GM19452 (cell line): ENCODE data around the gene EGR4.

Source experiments
- ATAC-seq: cut with Tn5 transposase; IDR thresholded peaks from one replicate; pipeline ENCODE4 v1.9.1; 2021; ENCODE audit not compliant: unreplicated experiment

The EGR4 gene

DNA sequence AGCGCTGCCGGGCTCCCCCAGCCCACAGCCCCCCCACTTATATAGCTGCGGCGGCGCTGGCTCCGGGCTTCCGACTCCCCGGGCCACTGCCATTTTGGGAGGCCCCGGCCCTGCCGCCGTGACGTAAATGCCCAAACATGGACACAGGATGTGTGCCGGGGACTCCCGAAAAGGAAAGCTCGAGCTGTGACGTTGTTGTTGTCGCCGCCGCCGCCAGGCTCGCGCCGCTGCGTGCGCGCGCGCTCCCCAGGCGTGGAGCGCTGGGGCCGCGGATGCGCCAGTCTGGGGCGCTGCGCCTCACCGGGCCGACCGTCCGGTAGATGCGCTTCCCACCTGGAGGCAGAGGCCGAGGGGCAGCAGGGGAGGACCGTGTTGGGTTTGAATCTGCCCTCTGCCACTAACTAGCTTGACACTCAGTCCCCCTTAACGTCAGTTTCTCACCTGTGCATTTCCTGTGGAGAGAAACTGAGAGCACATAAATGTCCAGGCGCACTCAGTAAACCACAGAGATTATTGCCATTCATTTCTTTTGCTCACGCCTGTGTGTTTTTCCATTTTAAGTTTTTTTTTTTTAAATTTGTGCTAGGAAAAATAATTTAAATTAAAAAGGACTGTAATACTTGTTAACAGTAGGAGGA lies at the start of gene EGR4:
Gene EGR4 (minus strand): TSS at position 15 of the 638 bp plus-strand sequence. CDS start 231 bp downstream, outside the sequence.
- peak; percentile 92 for ATAC-seq

DNA sequence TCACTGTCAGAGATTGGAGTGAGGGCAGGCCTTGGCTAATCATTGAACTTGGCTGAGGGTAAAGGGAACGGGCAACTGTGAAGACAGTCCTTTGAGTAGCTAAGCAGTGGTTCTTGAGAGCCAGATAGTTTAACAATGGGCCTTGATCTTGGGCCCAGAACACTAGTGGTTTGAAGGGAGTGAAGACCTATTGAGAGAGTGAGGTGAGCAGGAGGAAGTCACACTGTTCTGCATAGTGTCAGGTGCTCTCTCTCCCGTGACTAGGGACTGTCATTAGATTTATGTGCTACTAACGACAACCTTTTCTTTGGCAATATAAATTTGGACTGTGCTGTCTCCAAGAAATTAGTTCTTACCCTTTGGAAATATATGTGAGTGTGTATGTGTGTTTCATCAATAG lies 47.7 kb upstream of the EGR4 start:
- ATAC-seq: no peak

DNA sequence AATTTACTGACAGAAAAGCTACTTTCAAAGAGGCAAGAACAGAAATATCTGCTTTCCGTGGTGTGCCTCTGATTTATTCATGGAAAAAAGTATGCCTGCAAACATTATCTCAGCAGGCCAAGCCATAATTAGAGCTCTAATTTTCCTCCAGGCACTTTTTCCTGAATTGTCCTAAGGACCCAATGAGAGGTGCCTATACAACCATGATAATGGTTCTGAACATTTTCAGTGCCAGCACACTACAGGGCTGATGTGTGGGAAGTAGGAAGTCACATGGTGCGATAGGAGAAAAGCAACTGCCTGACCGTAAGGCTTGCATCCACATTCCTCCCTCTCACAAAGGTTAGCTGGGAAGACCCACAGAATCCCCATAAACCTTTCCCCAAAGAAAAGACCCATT lies 45.9 kb upstream of the EGR4 start:
- no peak for ATAC-seq

DNA sequence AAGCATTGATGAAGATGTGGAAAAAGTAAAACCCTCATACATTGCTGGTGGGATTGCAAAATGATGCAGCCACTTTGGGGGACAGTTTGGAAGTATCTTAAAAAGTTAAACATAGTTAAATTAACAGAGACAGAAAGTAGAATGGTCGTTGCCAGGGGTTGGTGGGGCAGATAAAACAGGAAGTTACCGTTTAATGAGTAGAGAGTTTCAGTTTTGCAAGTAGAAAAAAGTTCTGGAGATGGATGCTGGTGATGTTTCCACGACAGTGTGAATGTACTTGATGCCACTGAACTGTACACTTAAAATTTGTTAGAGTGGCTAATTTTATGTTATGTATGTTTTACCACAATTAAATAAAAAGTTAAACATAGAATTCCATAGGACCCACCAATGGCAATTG lies 44.5 kb upstream of the EGR4 start:
- ATAC-seq: peak; percentile 61

DNA sequence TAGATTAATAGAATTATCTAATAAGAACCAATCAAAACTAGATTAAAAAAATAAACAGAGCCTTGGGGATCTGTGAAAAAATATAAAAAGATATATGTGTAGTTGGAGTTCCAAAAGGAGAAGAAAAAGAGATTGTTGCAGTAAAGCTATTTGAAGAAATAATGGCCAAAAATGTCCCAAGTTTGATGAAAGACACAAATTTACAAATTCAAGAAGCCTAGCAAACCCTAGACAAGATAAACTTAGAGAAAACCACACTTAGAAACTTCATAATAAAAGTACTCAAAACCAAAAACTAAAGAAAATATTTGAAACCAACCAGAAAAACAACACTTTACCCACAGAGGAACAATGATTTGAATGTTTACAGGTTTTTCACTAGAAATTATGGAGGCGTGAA lies 41.3 kb upstream of the EGR4 start:
- no peak for ATAC-seq

DNA sequence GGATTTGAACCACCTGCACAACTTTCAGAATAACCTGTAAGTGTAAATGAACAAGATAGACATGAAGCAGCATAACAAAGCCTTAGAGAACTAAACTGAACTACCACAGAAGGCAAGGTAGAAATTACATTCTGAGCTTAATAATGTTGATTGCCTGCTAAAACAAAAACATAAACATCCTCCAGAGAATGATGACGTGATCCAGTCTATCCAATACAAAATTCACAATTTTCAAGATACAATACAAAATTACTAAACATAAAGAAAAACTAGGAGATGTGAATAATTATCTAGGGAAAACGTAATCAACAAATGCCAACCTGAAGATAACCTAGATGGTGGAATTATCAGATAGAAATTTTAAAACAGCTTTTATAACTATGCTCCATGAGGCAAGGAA lies 40.7 kb upstream of the EGR4 start:
- ATAC-seq: no peak

DNA sequence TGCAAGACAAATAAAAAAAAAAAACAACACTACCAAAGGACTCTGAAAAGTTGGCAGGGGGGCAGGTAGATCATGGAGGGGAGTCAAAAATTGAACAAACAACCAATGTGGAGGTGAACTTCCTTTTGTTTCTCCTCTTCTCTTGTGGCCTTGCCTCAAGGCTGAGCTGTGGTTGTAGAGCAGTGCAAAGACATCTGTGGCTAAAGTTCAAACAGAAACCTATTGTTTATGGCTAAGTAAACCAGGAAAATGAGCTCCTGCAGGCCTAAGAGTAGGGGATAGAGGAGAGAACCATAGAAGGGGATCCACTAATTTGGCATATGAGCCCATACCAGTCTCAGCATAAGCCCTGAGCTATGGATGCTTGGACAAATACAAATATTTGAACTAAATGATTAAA lies 40.2 kb upstream of the EGR4 start:
- no peak for ATAC-seq

DNA sequence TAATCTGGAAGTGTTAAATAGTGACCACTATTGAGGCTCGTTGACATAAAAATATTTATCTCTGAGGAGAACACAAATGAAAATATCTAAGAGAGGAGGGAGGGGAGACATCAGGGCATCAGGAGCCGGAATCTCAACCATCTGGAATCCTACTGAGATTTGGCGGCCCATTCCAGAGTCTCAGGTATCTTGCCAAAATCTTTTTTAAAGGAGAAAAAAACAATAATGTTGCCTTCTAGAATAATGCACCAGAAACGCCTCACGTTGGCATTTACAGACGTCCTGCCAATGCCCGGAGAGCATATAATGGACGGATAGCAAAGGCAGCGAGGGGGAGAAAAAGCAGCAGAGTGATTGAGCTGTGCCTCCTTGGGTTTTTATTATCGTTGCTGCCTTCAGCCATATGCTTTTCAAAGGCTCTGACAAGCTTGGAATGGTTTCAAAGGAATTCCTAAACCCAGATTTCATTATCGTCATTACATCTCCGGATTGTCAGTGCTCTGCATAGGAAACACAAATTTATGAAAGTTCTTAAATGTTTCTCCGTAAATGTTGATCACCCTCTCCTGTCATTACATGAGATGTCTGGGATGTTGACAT lies 30.9 kb upstream of the EGR4 start:
- ATAC-seq: no peak

DNA sequence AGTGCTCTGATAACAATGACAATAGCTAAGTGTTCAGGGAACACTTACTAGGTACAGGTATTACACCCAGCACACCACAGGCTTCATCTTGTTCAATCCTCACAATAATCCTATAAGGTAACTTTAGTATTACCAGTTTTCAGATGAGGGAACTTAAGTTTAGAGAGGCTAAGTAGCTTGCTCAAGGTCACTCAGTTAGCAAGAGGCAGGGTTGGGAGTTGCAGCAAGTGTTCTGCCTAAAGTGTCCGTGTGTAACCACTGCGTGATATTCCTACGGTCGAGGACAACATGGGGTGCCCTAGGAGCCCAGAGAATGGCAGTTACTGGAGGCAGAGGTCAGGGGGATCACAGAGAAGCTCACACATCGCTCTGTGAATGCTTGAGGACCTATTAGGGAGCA lies 30.2 kb upstream of the EGR4 start:
- no peak for ATAC-seq

DNA sequence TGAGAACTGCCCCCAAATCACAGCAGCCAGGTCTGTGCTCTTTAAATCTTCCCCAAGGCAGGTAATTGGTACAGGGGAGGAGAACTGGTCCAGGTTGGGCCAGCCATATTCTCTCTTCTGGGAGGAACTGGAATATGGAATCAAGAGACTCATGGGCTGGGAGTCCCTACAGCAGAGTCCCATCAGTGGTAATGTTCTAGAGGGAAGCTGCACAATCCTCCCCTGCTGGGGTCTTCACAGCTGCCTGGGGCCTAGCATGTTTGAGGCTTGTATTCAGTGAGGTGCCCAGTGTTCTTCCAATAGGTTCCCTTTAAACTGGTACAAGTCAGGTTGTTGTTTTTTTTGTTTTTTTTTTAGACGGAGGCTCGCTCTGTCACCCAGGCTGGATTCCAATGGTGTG lies 21.1 kb upstream of the EGR4 start:
- no peak for ATAC-seq

DNA sequence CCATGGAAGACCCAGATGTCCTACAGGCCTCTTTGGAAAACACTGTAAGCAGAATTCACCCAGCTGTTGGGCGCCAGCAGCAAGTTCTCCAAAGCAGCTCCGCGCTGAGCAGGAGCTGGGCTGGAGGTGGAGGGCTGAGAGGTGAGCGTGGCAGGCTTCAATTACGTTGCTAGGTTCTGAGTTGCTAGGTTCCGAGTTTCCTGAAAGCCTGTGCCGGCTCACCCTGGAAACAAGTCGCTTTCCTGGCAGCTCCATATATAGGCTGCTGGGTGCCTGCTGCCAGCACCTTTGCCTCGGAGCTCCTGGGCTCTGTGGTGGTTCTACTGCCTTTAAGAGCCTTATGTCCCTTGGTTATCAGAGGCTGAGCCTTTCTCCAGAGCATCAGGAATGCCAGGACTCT lies 14.4 kb upstream of the EGR4 start:
- ATAC-seq: no peak

DNA sequence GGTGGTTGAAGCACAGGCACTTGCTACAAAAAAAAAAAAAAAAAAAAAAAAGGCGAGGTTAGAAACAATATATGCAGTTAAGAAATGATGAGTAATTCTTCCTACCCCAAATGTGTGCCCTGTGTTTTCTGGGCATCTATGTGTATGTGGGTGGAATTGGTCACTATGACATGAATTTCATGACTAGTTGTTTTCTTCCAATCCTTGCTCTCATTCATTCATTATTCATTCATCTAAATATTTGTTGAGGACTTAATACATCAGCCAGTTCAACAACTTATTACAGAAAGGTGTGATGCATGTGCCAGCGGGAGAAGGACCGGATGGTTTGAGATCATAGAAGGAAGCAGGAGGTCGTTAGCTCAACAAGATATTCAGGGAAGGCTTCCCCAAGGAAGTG lies 8.3 kb upstream of the EGR4 start:
- ATAC-seq: no peak

DNA sequence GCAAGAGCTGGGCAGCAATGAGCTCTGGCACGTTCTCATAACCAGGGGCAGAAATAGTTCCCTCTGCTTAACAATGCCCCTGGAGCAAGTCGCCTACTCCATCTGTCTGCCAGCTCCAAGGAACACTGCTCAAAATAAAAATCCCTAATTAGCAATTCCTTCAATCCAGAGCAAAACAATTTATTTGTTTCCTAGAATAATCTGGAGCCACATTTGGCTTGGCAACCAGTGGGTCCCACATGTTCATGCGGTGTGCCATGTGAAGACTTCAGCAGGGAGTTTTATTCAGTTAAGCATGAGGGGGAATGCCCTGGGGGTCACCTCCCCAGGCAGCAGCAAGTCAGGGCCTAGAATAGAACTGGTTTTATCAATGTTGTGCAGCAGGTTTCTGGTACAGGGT lies 7.6 kb upstream of the EGR4 start:
- no peak for ATAC-seq

DNA sequence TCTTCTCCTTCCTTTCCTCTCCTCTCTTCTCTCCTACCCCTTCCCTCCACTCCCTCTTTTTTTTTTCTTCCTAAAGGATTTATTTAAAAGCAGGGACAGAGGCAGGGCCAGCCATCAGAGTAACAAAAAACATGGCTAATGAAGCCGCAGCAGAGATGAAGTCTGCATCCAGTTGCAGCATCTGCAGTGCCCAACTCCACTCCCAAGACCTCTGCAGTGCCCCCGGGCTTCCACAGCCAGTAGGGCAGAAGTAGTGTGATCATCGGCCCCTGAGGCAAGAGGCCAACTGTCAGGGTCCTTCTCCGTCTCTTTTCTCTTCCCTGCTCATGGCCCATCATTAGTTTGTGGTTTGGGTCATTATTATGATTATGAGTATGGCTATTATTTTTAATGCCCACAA lies 4.2 kb upstream of the EGR4 start:
- ATAC-seq: no peak

DNA sequence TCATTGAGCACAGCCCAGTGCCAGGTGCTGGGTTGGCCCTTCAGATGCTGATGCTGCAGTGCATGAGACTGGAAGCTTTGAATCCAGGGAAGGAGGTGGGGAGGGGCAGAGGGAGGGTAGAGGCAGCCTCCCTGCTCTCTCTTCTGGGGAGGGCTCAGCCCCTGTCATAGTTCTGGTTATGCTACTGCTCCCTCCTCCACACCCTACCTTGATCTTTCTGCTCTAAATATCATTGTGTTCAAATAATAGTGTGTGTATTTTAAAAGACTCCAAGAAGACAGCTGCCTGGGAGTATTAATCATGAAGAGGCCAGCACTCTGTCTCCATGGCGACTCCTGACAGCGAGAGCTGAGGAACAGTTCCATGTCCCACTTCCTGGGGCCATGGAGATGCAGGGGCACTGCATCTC lies 3.8 kb upstream of the EGR4 start:
- no peak for ATAC-seq

DNA sequence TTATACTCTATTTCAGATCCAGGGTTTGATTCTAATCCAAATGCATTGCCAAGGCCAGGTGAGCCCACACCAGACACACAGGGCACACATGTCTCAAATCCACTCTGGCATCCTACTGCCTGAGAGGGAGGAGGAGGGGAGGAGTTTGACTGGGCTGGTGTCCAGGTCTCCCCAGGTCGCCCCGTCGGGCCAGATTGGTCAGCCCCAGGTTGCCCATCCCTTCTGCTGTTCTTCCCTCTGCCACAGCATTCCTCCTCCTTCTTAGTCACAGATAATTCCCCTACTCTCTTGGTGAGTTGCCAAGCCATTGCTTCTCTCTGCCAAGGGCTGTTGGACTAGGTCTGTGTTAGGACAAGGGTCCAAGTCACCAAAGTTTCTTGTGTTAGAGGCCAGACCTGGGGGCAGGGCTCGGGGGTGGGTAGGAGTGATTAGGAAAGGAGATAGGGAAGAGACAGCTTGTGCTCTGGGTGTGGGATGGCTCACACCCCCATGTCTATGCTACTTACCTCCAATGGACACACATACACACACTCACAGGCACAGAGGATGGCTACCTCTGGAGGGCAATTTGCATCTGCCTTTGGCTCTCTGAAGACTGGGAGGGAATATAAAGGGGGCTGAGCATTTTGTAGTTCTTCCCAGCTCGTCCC lies 2.5 kb upstream of the EGR4 start:
- ATAC-seq: no peak

DNA sequence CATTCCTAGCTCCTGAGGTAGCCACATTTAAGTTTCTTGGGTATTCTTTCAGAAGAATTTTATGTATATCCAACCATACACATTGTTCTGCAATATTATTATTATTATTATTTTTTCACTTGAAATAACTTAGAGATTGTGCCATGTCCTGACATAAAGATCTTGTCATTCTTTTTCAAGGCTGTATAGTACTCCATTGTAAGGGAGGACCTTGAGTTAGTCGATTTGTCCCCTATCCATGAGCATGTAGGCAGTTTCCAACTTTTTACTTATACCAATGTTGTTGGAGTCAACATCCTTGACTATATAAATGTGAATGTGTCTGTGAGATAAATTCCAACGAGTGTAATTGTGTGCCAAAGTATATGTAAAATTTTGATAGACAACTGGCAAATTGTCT lies 891 bp upstream of the EGR4 start:
- no peak for ATAC-seq

DNA sequence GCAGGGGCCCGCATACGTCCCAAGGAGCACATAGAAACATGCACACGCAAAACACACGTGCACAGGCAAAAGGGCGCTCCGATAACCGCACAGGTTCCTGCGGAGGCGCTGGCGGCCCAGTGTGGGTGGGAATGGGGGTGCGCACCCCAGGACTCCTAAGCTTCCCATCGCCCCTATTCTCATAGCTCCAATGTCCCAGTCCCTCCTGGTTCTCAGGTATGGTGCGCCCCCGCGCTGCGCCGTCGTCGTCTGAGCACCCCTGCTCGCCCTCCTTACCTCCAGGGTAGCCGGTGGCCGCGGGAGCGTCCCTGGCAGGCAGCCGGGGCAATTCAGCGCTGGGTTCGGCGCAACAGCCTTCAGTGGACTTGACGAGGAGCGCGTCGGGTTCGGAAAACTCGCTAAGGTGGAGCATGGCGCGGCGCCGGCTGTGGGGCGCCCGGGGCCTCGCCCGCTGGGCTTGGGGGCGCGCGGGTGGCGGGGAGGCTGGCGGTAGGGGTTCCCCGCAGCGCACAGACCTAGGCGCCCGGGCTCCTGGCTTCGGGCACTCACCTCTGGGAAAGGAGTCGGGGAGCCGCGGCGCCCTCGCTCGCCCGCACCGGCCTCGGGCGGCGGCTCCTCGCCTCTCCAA lies 328 bp downstream of the EGR4 start:
- peak; percentile 8 for ATAC-seq

DNA sequence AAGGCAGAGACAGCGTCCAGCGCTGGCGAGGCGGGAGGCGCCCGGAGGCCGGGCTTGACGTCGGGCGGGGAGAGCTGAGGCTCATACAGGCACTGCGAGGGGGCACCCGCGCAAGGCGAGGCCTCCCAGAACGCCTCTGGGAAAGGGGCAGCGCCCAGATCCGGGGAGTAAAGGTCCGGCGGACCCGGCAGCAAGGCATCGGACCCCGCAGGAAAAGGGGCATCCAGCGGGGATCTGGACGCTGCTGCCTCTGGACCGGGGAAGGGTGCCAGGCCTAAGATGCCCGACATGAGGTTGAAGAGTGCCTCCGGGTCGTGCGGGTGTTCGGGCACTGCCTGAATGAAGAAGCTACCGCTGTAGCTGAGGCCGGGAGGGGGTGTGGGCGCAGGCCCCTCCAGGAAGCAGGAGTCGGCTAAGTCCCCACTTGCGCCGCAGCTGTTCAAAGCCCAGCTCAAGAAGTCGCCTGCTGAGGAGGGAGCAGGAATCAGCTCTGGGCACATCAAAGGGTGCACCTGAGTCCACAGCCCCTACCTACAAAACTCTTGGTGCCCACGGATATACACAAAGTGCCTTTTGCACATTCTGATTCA lies 937 bp downstream of the EGR4 start:
- no peak for ATAC-seq

DNA sequence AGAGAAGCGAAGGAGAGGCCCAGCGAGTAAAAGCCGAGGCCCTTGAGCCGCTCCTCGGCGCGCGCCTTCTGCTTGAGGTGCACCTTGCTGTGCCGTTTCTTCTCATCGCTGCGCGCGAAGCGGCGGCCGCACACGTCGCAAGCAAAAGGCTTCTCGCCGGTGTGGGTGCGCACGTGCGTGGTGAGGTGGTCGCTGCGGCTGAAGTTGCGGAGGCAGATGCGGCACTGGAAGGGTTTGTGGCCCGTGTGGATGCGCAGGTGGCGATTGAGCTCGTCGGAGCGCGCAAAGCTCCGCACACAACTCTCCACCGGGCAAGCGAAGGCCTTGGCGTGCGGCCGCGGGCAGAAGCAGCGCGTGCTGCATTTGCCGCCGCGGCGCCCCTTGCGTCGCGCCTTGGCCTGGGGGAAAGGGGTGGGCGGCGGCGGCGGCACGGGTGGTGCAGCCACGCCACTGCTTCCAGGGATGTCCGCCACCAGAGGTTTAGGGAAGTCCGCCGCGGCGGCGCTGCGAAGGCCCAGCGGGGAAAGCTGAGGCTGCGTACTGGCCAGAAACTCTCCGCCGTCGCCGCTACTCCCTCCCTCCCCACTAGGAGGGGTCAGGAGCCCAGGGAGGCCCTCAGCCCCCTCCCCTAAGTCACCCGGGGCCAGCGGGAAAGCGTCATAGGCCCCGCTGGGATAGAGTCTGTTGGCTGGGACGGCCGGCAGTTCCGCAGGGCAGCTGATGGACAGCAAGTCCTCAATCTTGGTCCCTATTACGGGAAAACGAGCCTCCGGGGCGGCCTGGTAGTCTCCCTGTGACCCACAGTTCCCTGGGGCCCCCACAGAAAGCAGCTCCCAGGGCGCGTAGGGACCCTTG lies 1.7 kb downstream of the EGR4 start:
- ATAC-seq: no peak

DNA sequence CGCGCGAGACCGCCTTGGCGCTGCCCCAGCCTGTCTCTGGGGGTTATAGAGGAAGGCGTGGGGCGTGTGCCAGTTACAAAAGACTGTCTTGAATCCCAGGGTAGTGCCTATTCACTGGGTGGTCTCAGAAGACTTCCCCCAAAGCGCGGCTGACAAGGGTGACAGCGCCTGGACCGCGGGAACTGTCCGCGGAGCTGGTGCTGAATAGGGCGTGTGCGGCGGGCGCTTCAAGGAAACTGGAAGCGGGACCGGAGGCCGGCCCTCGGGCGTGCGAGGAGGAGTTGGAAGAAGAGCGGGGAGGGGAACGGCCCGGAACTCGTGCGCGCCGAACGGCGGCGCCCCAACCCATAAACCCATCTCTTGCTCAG lies 2.3 kb downstream of the EGR4 start:
- ATAC-seq: no peak
